Activated CD8-positive, alpha-beta memory T cell treated with anti-CD3 and anti-CD28 coated beads, Interleukin-2, amount 50 U/mL, for 24 hours (primary cell): ENCODE data around the gene CTDNEP1.

ENCODE experiments used
- DNase-seq: peaks from one replicate; pipeline ENCODE4 v3.0.0-alpha.2; 2020; ENCODE audit errors: extremely low read depth

The CTDNEP1 gene

DNA sequence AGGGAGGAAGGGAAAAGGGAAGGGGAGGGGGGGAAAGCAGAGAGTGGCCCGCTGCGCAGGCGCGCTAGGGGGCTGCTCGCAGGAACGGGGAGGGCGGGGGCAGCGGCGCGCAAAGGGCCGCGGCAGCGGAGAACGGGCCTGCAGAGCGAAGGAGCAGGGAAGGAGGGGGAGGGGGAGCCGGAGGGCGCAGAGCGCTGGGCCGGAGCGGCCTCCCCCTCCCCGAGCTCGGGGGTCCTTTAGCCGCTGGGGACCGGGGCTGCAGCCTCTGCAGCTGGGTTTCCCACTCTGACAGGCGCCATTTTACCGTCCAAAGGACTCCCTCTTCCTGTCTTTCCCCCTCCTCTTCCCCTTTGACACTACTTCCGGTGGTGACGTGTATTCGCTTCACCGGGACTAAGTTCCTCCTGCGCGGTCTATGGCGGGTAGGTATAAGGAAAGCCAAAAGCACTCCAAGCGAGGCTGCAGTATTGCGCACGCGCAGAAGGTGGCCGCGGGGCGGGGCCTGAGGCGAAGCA is at the start of gene CTDNEP1:
Gene CTDNEP1, minus strand, starts transcription at position 74 of the 515 bp plus-strand sequence. CDS start 438 bp downstream, outside the sequence.
- peak; percentile 100 for DNase-seq

DNA sequence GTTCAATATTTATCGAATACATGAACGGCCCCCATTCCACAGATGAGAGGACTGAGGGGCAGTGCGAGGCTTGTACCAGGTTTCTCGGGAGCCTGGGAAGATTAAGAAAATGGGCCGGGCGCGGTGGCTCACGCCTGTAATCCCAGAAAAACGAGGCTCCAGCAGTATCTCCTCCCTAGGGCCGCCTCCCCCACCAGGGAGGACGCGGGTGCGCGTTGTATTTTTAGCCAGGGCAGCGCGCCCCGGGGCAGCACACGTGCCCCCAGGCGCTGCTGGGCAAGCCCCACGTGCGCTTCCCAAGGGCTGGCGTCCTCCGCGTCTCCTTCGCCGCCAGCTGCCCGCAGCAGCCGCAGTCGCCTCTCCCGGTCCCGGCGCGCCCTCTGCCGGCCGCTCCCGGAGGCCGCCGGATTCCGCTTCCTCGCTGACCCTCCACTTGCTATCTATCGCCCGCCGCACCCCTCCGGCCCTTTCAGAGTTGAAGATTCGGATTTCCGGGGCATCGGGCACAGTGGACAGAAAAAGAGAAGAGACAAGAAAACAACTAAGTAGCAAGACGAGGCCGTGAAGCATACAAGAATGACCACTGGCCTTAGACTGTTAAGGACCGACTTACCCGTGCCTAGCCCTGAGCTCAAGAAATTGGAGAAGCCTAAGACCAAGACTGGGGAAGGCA is 44.8 kb upstream of the CTDNEP1 start:
- no peak for DNase-seq

DNA sequence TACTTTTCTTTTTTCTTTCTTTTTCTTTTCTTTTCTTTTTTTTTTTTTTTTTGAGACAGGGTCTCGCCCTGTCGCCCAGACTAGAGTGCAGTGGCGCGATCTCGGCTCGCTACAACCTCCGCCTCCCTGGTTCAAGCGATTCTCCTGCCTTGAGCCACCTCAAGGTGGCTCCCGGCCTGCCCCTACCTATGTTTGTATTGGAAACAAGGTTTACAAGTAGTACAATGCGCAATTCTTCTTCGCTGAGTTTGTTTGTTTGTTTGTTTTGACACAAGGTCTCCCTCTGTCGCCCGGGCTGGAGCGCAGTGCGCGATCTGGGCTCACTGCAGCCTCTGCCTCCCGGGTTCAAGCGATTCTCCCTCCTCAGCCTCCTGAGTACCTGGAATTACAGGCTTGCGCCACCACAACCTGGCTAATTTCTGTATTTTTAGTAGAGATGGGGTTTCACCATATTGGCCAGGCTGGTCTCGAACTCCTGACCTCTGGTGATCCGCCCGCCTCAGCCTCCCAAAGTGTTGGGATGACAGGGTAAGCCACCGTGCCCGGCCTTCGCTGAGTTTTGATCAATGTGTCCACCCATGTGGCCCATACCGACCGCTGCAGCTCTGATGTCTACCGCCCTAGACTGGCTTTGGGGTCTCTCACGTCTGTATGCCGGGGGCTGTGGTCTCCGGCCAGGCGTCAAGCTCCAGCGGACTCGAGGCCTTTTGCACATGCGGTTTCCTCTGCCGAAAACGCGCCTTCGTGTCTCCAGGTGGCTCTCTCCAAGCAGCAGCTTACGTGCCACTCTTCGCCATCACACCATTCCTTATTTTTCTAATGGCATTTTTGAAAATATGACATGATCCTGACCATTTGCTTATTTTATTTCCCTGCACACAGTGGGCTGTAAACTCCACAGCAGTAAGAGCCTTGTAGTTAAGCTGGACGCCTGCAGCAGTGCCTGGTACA is 44.0 kb upstream of the CTDNEP1 start:
- no peak for DNase-seq

DNA sequence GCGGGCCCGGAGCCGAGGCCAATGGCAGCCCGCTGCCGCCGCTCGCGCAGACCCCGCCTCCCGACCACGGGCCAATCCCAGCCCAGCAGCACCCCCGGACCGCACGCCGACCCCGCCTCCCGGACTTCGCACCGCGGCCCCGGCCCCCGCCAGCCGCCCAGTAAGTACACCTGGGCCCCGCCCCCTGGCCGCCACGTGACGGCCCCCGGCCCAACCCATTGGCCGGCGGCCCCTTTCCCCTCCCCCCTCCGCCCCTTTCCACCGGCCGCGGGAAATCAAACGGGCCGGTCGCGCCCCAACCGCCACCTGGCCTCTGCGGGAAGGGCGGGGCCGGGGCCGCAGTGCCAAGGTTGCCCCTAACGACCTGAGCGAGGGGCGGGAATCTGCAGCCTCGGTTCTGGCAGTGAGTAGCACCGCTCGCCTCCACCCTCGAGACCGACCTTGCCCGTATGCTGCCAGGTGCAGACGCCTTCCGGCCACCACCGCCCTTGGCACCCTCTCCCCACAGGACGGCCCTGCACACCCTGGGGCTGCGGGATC is 43.1 kb upstream of the CTDNEP1 start, which contains the start of gene YBX2:
Gene YBX2, minus strand, starts transcription at position 26 of the 540 bp plus-strand sequence. CDS start 139 bp downstream, outside the sequence.
- DNase-seq: peak; percentile 34

DNA sequence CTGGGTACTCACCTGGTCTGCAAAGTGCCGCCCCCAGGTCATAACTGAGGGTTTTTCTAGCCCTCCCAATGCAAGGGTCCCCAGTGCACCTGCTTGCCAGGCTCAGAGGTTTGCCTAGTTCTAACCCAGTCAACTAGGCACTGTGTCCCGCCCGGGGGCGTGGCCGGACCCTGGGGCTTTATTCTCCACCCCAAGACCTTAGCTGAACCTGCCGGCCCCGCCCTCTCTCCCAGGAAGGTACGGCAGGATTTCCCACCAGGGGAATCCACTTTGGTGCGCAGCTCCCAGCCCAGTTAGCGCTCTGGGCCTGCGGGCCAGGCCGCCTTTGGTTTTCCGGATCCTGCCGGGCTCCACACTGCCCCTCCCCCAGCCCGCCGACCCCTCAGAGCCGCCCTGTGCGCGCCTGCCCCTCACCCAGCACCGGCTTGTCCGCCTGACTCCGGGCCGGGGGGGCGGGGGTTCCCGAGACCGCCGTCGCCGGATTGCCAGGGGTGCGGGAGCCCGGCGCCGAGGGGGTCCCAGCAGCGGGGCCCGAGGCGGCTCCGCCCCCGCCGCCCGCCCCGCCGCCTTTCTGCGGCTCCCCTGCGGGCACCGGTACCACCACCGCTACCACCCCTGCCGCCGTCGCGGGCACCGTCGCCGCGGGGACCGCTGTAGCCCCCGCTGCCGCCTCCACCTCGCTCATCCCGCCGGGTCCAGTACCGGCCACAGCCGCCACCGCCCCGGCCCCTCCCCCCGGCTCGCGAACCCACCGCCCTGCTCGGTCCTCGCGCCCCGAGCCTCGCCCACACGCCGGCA is 42.5 kb upstream of the CTDNEP1 start:
- no peak for DNase-seq

DNA sequence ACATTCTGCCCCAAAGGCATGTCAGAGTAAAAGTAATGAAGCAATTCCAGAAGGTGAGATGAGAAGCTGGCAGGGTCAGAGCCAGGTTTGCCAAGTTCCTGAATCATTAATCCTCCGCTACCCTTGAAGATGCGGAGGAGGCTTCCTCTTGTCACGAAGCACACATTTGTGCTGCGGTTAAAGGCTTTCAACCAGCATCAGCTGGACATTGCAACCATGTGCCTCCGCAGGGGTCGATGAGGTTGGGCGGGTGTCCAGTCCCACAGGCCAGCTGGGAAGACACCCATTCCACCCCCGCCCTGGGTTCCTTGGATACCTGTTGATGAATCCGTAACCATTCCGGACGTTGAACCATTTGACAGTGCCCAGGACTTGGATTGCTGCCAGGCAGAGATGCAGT is 41.6 kb upstream of the CTDNEP1 start:
- no peak for DNase-seq

DNA sequence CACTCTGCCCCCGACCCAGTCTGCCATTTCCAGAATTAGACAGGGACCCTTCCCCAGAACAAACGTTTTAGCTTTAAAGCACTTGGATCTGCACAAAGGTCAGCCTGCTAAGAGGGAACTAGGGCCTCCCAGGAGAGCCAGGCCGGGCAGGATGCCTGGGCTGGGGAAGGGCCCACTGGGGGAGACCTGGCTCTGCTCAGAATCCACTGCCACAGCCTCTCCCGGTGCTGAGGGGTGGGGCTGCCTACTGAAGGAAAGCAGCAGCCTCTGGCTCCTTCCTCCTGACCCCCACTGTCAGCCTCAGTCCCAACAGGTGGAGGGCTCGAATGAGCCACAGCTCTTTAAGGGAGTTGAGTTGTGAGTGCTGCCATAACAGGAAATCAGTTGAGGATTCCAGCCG is 41.2 kb upstream of the CTDNEP1 start:
- no peak for DNase-seq

DNA sequence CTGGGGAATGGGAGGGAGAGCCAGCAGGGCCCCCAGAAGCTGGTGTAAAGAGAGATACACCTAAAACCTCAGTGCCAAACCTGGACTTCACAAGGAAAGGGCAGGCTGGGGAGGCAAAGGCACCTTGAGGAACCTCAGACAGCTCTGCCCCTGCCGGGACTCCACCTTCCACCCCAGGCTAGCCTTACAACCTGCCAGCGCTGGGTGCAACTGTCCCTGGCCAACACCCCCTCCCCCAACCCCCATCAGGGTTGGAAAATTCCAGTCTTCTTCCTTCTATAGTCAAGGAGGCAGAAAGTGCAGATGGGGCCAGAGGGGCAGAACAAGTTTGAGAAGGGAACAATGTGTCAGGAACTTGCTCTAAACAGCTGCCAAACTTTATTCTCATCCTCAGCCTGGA is 40.7 kb upstream of the CTDNEP1 start:
- DNase-seq: no peak

DNA sequence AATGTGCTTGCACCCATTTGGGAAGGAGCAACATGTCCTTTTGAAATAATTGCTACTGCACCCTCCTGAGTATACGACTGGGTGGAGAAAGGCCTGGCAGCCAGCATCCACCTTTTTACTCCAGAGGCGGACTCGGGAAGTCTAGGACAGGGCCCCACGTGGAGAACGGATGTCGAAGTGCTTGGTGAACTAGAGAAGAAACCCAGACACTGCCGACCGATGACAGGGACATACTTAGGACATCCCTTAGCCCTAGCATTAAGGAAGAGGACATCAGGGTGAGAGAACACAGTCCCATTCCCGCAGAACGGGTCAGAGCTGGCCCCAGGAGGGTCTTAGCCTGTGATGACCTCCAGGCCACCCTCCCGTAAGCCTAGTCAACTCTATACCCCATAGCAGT is 39.2 kb upstream of the CTDNEP1 start:
- no peak for DNase-seq

DNA sequence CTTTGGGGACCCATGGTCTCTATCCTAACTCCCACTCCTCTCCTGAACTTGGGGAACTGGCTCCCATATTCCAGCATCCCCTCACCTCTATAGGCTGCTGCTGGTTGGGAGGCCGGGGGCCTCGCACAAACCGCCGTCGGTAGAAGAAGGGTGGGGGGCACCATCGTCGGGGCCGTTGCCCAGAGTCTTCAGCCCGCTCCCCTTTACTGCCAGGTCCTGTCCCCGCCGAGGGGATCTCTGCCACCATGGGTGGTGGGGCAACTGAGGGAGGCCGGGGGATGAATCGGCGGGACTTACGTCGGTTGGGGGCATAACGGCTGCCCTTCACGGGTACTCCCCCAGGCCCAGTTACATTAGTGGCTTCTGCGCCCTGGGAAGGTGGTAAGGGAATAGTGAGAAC is 38.6 kb upstream of the CTDNEP1 start:
- DNase-seq: no peak

DNA sequence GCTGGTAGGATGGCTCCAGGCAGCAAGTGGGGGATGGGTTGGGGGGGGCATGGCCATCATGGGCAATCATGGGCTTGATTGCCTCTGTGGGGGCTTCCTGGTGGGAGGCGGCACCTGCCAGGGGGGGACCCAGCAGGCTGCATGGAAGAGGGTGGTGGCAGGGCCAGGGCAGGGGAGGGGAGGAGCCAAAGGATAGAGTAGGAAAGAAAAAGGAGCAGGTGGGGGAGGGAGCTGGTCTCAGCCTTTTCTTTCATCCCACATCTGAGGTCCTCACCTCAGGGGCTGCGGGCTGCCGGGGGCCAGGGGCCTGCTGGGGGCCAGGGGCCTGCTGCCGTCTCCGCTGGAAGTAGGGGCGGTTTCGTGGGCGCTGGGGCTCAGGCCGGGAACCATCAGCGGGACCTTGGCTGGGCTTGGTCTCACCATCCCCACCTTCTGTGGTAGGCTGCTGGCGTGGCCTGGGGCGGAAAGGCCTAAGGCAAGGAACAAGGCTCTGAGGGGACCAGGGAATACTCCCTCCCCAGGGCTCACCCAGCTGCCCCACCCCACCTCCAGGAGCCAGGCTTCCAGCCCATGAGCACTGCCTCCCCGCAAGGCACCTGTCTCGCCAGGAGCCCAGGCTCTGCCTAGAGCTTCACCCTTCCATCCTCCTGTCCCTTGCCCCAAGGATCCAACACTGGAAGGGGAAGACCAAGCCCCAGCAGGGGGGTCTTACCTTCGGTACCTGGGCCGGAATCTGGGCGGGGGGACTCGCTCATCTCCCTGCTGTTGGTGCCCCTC is 37.9 kb upstream of the CTDNEP1 start:
- no peak for DNase-seq

DNA sequence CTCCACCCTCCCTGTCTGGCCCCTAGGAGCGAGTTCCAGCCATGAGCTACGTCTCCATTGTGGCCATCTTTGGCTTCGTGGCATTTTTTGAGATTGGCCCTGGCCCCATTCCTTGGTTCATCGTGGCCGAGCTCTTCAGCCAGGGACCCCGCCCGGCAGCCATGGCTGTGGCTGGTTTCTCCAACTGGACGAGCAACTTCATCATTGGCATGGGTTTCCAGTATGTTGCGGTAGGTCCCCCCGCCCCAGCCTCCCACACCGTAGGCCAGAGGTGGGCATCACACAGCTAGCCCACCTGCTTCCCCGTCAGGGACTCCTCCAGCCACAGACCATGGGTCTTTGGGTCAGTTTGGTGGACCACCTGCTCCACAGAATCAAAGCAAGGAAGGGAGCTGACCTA is 34.1 kb upstream of the CTDNEP1 start:
- no peak for DNase-seq

DNA sequence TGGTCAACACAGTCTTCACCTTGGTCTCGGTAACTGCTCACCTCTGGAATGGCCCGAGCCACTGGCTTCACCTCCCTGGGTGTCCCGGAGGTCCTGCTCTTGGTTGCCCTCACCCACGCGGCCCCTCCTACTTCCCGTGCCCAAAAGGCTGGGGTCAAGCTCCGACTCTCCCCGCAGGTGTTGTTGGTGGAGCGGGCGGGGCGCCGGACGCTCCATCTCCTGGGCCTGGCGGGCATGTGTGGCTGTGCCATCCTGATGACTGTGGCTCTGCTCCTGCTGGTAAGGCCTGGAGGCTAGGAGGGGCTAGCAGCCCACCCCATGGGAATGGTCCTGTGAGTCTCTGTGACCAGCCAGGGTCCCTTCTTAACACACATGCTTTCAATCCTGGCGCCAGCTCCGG is 33.4 kb upstream of the CTDNEP1 start:
- DNase-seq: no peak

DNA sequence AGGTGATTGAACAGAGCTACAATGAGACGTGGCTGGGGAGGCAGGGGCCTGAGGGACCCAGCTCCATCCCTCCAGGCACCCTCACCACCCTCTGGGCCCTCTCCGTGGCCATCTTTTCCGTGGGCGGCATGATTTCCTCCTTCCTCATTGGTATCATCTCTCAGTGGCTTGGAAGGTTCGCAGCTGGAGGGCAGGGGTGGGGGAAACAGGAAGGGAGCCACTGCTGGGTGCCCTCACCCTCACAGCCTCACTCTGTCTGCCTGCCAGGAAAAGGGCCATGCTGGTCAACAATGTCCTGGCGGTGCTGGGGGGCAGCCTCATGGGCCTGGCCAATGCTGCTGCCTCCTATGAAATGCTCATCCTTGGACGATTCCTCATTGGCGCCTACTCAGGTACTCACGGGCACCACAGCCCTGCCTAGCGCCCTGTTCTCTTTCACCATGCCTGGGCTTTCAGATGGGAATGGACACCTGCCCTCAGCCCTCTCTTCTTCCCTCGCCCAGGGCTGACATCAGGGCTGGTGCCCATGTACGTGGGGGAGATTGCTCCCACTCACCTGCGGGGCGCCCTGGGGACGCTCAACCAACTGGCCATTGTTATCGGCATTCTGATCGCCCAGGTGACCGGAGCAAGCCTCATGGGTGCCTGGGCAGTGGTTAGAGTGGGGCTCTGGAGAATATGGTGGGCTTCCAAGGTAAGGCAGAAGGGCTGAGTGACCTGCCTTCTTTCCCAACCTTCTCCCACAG is 32.1 kb upstream of the CTDNEP1 start:
- DNase-seq: no peak

DNA sequence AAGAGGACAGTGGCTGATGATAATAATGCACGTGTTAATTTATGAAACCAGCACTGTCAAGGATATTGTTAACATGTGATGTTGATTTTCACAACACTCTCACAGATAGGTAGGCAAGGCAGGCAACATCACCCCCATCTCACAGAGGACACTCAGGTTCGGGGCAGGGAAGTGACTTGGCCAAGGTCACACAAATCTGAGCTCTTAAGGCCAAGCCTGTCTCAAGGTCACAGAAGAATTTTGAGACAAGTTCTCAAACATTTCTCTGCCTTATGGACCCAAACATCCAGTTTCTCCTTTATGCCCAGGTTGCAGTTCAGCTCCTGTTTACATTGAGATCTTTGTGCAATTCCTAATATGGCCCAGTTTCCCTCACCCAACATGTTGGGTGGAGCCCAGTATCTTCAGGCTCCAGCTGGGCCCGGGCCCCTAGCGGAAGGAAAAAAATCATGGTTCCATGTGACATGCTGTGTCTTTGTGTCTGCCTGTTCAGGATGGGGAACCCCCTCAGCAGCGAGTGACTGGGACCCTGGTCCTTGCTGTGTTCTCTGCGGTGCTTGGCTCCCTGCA is 31.3 kb upstream of the CTDNEP1 start:
- no peak for DNase-seq

DNA sequence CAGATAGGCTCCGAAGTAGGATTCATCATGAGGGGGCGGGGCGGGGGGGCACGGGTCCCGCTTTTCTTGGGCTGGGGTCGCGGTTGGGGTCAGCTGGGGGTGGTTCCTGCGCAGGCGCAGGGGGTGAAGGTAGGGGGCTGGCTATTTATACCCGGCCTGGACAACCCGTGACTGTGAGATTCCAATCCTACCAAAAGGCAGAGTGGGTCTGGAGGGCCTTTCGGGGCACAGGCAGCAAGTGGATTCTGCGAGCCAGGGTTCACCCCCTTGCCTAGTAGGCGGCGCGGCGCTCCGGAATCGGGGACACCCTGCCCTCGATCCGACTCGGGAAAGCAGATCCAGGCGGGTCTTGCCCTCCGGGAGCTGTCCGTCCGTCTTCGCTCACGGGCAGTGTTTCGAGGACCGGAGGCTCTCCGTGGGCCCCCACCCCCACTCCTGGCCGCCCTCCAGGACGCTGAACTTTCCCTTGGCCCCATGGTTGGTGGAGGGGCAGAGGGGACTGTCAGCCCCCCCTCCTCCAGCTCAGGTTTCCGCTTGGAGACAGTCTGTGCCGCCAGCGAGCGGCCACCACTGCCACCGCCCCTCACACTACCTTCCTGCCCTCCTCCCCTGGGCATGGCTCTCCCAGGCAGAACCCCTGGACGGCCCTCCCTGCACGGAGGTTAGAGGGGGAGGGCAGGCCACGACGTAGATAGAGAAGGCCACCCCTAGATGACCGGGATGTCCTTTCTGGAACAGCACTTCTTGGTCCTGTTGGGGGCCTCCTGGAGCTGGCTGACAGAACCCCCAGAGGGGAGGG is 30.6 kb upstream of the CTDNEP1 start:
- DNase-seq: no peak

DNA sequence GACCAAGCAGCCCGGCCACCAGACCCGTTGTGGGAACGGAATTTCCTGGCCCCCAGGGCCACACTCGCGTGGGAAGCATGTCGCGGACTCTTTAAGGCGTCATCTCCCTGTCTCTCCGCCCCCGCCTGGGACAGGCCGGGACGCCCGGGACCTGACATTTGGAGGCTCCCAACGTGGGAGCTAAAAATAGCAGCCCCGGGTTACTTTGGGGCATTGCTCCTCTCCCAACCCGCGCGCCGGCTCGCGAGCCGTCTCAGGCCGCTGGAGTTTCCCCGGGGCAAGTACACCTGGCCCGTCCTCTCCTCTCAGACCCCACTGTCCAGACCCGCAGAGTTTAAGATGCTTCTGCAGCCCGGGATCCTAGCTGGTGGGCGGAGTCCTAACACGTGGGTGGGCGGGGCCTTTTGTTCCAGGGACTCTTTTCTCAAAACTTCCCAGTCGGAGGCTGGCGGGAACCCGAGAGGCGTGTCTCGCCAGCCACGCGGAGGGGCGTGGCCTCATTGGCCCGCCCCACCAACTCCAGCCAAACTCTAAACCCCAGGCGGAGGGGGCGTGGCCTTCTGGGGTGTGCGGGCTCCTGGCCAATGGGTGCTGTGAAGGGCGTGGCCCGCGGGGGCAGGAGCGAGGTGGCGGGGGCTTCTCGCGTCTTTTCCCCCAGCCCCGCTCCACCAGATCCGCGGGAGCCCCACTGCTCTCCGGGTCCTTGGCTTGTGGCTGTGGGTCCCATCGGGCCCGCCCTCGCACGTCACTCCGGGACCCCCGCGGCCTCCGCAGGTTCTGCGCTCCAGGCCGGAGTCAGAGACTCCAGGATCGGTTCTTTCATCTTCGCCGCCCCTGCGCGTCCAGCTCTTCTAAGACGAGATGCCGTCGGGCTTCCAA is 29.8 kb upstream of the CTDNEP1 start, which contains the start of gene SLC2A4:
Gene SLC2A4, plus strand, starts transcription at position 645 of the 879 bp plus-strand sequence. Its CDS starts 217 bp downstream, at position 862.
- peak; percentile 69 for DNase-seq
